Measurements from ENCODE around the gene LIME1.

LIME1 gene

GRCh38 chr20:63748070-63748933 lies 11.8 kb downstream of the LIME1 start:
- Histone ChIP-seq H3K36me3 (ENCODE audit: insufficient read depth, low read length) (no peaks in the 10 kb centered on the region), H3K27ac (ENCODE audit: low read depth, low read length) (no peak overlapping the region), H3K4me1 (ENCODE audit: control insufficient read depth, insufficient read depth, low read length, unreplicated experiment) (no peaks in the 10 kb centered on the region), H3K4me3 (ENCODE audit: low read depth, low read length) (no peak overlapping the region), H2AFZ (ENCODE audit: low read length, unreplicated experiment) (no peak overlapping the region), H3K79me2 (ENCODE audit: control insufficient read depth, insufficient read depth, low read length, unreplicated experiment) (no peaks in the 10 kb centered on the region), H3K27me3 (ENCODE audit: insufficient read depth, low read length) (no peaks in the 10 kb centered on the region)

- Histone ChIP-seq H3K4me3 (ENCODE audit: low read depth, low read length) (no peak overlapping the region), H3K79me2 (ENCODE audit: control insufficient read depth, insufficient read depth, low read length, unreplicated experiment) (no peaks in the 10 kb centered on the region), H3K36me3 (ENCODE audit: insufficient read depth, low read length) (no peaks in the 10 kb centered on the region), H3K27ac (ENCODE audit: low read depth, low read length) (no peak overlapping the region), H3K4me1 (ENCODE audit: control insufficient read depth, insufficient read depth, low read length, unreplicated experiment) (no peaks in the 10 kb centered on the region), H3K27me3 (ENCODE audit: insufficient read depth, low read length) (no peaks in the 10 kb centered on the region), H2AFZ (ENCODE audit: low read length, unreplicated experiment) (no peak overlapping the region)
These were observed 12.4 kb downstream of the LIME1 start for GRCh38 chr20:63748934-63749270.

GRCh38 chr20:63749597-63750508 lies 13.4 kb downstream of the LIME1 start:
- Histone ChIP-seq H3K4me3 (ENCODE audit: low read depth, low read length) (no peak overlapping the region), H3K4me1 (ENCODE audit: control insufficient read depth, insufficient read depth, low read length, unreplicated experiment) (no peaks in the 10 kb centered on the region), H3K27ac (ENCODE audit: low read depth, low read length) (no peak overlapping the region), H2AFZ (ENCODE audit: low read length, unreplicated experiment) (no peak overlapping the region), H3K27me3 (ENCODE audit: insufficient read depth, low read length) (no peaks in the 10 kb centered on the region), H3K36me3 (ENCODE audit: insufficient read depth, low read length) (no peaks in the 10 kb centered on the region), H3K79me2 (ENCODE audit: control insufficient read depth, insufficient read depth, low read length, unreplicated experiment) (no peaks in the 10 kb centered on the region)

GRCh38 chr20:63750807-63751470 lies 14.5 kb downstream of the LIME1 start:
- Histone ChIP-seq H3K4me1 (ENCODE audit: control insufficient read depth, insufficient read depth, low read length, unreplicated experiment) (no peaks in the 10 kb centered on the region), H3K27ac (ENCODE audit: low read depth, low read length) (no peak overlapping the region), H3K79me2 (ENCODE audit: control insufficient read depth, insufficient read depth, low read length, unreplicated experiment) (no peaks in the 10 kb centered on the region), H3K27me3 (ENCODE audit: insufficient read depth, low read length) (no peaks in the 10 kb centered on the region), H3K4me3 (ENCODE audit: low read depth, low read length) (no peak overlapping the region), H3K36me3 (ENCODE audit: insufficient read depth, low read length) (no peaks in the 10 kb centered on the region), H2AFZ (ENCODE audit: low read length, unreplicated experiment) (no peak overlapping the region)

- Histone ChIP-seq H3K36me3 (ENCODE audit: insufficient read depth, low read length) (no peaks in the 10 kb centered on the region), H3K27ac (ENCODE audit: low read depth, low read length) (no peak overlapping the region), H2AFZ (ENCODE audit: low read length, unreplicated experiment) (no peak overlapping the region), H3K79me2 (ENCODE audit: control insufficient read depth, insufficient read depth, low read length, unreplicated experiment) (no peaks in the 10 kb centered on the region), H3K4me3 (ENCODE audit: low read depth, low read length) (no peak overlapping the region), H3K4me1 (ENCODE audit: control insufficient read depth, insufficient read depth, low read length, unreplicated experiment) (no peaks in the 10 kb centered on the region), H3K27me3 (ENCODE audit: insufficient read depth, low read length) (no peaks in the 10 kb centered on the region)
These were observed 15.2 kb downstream of the LIME1 start for GRCh38 chr20:63751471-63752271.

- Histone ChIP-seq H3K27me3 (ENCODE audit: insufficient read depth, low read length) (no peaks in the 10 kb centered on the region), H3K36me3 (ENCODE audit: insufficient read depth, low read length) (no peaks in the 10 kb centered on the region)
These were observed 16.1 kb downstream of the LIME1 start for GRCh38 chr20:63752411-63753101.

GRCh38 chr20:63753381-63753780 lies 16.9 kb downstream of the LIME1 start:
- no peaks in the 10 kb centered on the region for H3K4me1 ChIP-seq (ENCODE audit: control insufficient read depth, insufficient read depth, low read length, unreplicated experiment)
- no peaks in the 10 kb centered on the region for H3K79me2 ChIP-seq (ENCODE audit: control insufficient read depth, insufficient read depth, low read length, unreplicated experiment)
- H2AFZ ChIP-seq (ENCODE audit: low read length, unreplicated experiment): no peak overlapping the region
- H3K27ac ChIP-seq (ENCODE audit: low read depth, low read length): no peak overlapping the region
- no peaks in the 10 kb centered on the region for H3K27me3 ChIP-seq (ENCODE audit: insufficient read depth, low read length)
- H3K4me3 ChIP-seq (ENCODE audit: low read depth, low read length): no peak overlapping the region
- no peaks in the 10 kb centered on the region for H3K36me3 ChIP-seq (ENCODE audit: insufficient read depth, low read length)

More at GRCh38 chr20:63752411-63753101, 16.1 kb downstream of the LIME1 start:
- Histone ChIP-seq H3K4me1 (ENCODE audit: control insufficient read depth, insufficient read depth, low read length, unreplicated experiment) (no peaks in the 10 kb centered on the region), H3K79me2 (ENCODE audit: control insufficient read depth, insufficient read depth, low read length, unreplicated experiment) (no peaks in the 10 kb centered on the region), H3K27ac (ENCODE audit: low read depth, low read length) (no peak overlapping the region), H2AFZ (ENCODE audit: low read length, unreplicated experiment) (no peak overlapping the region), H3K4me3 (ENCODE audit: low read depth, low read length) (no peak overlapping the region)

- H2AFZ ChIP-seq (ENCODE audit: low read length, unreplicated experiment): no peak overlapping the region
- H3K79me2 ChIP-seq (ENCODE audit: control insufficient read depth, insufficient read depth, low read length, unreplicated experiment): no peaks in the 10 kb centered on the region
- H3K27ac ChIP-seq (ENCODE audit: low read depth, low read length): no peak overlapping the region
- no peaks in the 10 kb centered on the region for H3K4me1 ChIP-seq (ENCODE audit: control insufficient read depth, insufficient read depth, low read length, unreplicated experiment)
- no peak overlapping the region for H3K4me3 ChIP-seq (ENCODE audit: low read depth, low read length)
- no peaks in the 10 kb centered on the region for H3K27me3 ChIP-seq (ENCODE audit: insufficient read depth, low read length)
- H3K36me3 ChIP-seq (ENCODE audit: insufficient read depth, low read length): no peaks in the 10 kb centered on the region
These were observed 17.5 kb downstream of the LIME1 start for GRCh38 chr20:63754008-63754407.

- Histone ChIP-seq H3K27ac (ENCODE audit: low read depth, low read length) (no peak overlapping the region), H3K79me2 (ENCODE audit: control insufficient read depth, insufficient read depth, low read length, unreplicated experiment) (no peaks in the 10 kb centered on the region), H3K4me1 (ENCODE audit: control insufficient read depth, insufficient read depth, low read length, unreplicated experiment) (no peaks in the 10 kb centered on the region), H3K4me3 (ENCODE audit: low read depth, low read length) (no peak overlapping the region), H2AFZ (ENCODE audit: low read length, unreplicated experiment) (no peak overlapping the region), H3K27me3 (ENCODE audit: insufficient read depth, low read length) (no peaks in the 10 kb centered on the region), H3K36me3 (ENCODE audit: insufficient read depth, low read length) (no peaks in the 10 kb centered on the region)
These were observed 19.6 kb downstream of the LIME1 start for GRCh38 chr20:63755933-63756647.
